Kidney (tissue), 14 donors: ENCODE results near the gene KIAA1671. TPM values are rescaled to one million over a fixed set of nuclear protein-coding genes. Genes with fewer than 3 reads are reported as not detected.

Experiments used
- DNase-seq, 5 donors: peaks; one replicate each; pipeline ENCODE4 v3.0.0-alpha.2; 2013 to 2020
- FAIRE-seq: peaks from 2 replicates; lab custom pipeline; 2012; peaks lifted over from hg19 to GRCh38; lab: Jason Lieb, UNC
- H3K27ac ChIP-seq, 2 donors: one replicate each; pipeline ENCODE4 v1.7.0; 2013; ENCODE audit warnings: low read depth in 2 of 2, low read length in 2 of 2, inconsistent platforms in 1 of 2
- H3K27me3 ChIP-seq: one replicate; pipeline ENCODE4 v1.7.1; 2013; ENCODE audit warnings: low read length, inconsistent platforms; ENCODE audit not compliant: control insufficient read depth, insufficient read depth
- H3K36me3 ChIP-seq, 3 donors: one replicate each; pipeline versions ENCODE4 v1.7.0 to v1.7.1; 2013; ENCODE audit warnings: low read length in 3 of 3, control low read depth in 1 of 3, inconsistent platforms in 1 of 3; ENCODE audit not compliant: insufficient read depth in 3 of 3, control insufficient read depth in 2 of 3
- H3K4me1 ChIP-seq, 3 donors: one replicate each; pipeline versions ENCODE4 v1.7.0 to v1.7.1; 2013; ENCODE audit warnings: low read length in 3 of 3, inconsistent platforms in 1 of 3, low read depth in 1 of 3; ENCODE audit not compliant: control insufficient read depth in 2 of 3, insufficient read depth in 2 of 3
- H3K4me3 ChIP-seq, 3 donors: one replicate each; pipeline versions ENCODE4 v1.7.0 to v1.8.1; 2013; ENCODE audit warnings: low read length in 3 of 3, control low read depth in 1 of 3, inconsistent platforms in 1 of 3
- H3K9ac ChIP-seq, 3 donors: one replicate each; pipeline versions ENCODE4 v1.7.0 to v1.7.1; 2013; ENCODE audit warnings: low read length in 3 of 3, control low read depth in 1 of 3, inconsistent platforms in 1 of 3
- H3K9me3 ChIP-seq, 3 donors: one replicate each; pipeline versions ENCODE4 v1.7.0 to v1.7.1; 2013; ENCODE audit warnings: low read length in 3 of 3, control low read depth in 1 of 3, inconsistent platforms in 1 of 3; ENCODE audit not compliant: control insufficient read depth in 2 of 3, insufficient read depth in 1 of 3
- intact Hi-C: fragments of 100-400 bp; cut with DNase I; formaldehyde crosslinking; loops from one replicate; pipeline ENCODE4 v1.11.1; 2022
- polyA plus RNA-seq: library from polyadenylated mRNA; stranded (reverse); fragments of 350-450 nt; fragmentation: Illumina TruSeq; extraction: RNeasy Lipid Tissue Mini Kit (QIAGEN cat#74804); gene quantifications from one replicate; pipeline ENCODE4 v1.2.3, GENCODE V29; 2014; ENCODE audit warnings: low read depth, low replicate concordance; ENCODE audit not compliant: insufficient read depth
- total RNA-seq: library from RNA; stranded (reverse); fragmentation: NEBNext Ultra II Directional; extraction: Animal tissue kit (Norgen Biotek cat#: 25700); gene quantifications from one replicate; pipeline ENCODE4 v1.2.1, GENCODE V29; 2021
- TF ChIP-seq, protein P1 (sequence below): IDR thresholded peaks from 3 replicates; pipeline ENCODE4 v1.5.1; 2012; ENCODE audit warnings: mild to moderate bottlenecking, moderate library complexity, borderline replicate concordance; ENCODE audit not compliant: insufficient read depth; ENCODE audit errors: extremely low read depth
- donor health status: control.
- donor health status: control.
- donor health status: control.
- donor health status: control.
- donor health status: control.
- donor health status: DM: yes; HTN: yes; CAD: no.
- donor health status: Normal renal cell carcinoma (clear cell type).

The KIAA1671 gene
- total and polyA plus RNA-seq, 2 donors from 2014 or later: 7.3 to 65.2 TPM

- no peak overlapping the region for H3K9ac ChIP-seq
- TF ChIP-seq, protein P1, sequence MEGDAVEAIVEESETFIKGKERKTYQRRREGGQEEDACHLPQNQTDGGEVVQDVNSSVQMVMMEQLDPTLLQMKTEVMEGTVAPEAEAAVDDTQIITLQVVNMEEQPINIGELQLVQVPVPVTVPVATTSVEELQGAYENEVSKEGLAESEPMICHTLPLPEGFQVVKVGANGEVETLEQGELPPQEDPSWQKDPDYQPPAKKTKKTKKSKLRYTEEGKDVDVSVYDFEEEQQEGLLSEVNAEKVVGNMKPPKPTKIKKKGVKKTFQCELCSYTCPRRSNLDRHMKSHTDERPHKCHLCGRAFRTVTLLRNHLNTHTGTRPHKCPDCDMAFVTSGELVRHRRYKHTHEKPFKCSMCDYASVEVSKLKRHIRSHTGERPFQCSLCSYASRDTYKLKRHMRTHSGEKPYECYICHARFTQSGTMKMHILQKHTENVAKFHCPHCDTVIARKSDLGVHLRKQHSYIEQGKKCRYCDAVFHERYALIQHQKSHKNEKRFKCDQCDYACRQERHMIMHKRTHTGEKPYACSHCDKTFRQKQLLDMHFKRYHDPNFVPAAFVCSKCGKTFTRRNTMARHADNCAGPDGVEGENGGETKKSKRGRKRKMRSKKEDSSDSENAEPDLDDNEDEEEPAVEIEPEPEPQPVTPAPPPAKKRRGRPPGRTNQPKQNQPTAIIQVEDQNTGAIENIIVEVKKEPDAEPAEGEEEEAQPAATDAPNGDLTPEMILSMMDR: no peak
Observed at GRCh38 chr22:25000686-25001085, 48.2 kb downstream of the KIAA1671 start.

DNA sequence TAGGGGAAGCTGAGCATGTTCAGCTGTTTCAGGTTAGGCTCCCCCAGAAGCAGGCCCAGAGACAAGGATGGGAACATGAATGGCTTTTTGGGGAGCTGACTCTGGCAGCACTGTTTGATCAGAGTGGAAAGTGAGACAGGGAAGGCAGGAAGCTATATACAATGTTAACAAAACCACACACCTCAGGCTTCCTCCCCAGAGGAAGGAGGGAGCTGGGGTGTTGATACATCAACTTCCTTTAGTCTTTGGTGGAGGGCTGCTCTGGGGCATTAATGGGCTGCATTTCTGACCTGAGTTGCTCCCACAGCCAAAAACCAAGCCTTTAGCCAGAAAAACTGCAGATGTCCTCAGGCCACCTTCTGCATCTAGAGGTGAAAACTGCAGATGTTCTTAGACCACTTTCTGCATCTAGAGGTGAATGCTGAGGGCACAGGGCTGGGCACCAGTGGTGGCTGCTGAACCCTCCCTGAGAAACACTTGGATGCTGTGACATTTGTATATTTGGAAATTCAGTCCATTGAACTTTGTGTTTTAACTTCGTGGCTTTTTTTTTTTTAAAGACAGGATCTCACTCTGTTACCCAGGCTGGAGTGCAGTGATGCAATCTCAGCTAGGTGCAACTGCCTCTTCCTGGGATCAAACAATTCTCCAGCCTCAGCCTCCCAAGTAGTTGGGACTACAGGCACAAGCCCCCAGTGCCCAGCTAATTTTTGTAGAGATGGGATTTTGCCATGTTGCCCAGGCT, 49.9 kb downstream of the KIAA1671 start:
- intact Hi-C loops: no loop called here
- no peak for FAIRE-seq
- H3K9ac ChIP-seq: no peak overlapping the region
- no peak overlapping the region for H3K4me3 ChIP-seq
- H3K36me3 ChIP-seq: no peaks in the 10 kb centered on the region
- no peaks in the 10 kb centered on the region for H3K27me3 ChIP-seq
- H3K27ac ChIP-seq: no peak overlapping the region
- peaks cover 0 to 2% (median 0%) of the 10 kb centered on the region in 3 donors for H3K4me1 ChIP-seq
- DNase-seq: no peak
- TF ChIP-seq, protein P1: no peak
- no peaks in the 10 kb centered on the region for H3K9me3 ChIP-seq

More at GRCh38 chr22:25000686-25001085, 48.2 kb downstream of the KIAA1671 start:
- Histone ChIP-seq H3K4me1 (peaks cover 0 to 5% (median 0%) of the 10 kb centered on the region in 3 donors), H3K27me3 (no peaks in the 10 kb centered on the region), H3K4me3 (no peak overlapping the region), H3K9me3 (no peaks in the 10 kb centered on the region), H3K27ac (no peak overlapping the region), H3K36me3 (no peaks in the 10 kb centered on the region)
- intact Hi-C loops: no loop called here
- DNase-seq (no peak), FAIRE-seq (no peak)

DNA sequence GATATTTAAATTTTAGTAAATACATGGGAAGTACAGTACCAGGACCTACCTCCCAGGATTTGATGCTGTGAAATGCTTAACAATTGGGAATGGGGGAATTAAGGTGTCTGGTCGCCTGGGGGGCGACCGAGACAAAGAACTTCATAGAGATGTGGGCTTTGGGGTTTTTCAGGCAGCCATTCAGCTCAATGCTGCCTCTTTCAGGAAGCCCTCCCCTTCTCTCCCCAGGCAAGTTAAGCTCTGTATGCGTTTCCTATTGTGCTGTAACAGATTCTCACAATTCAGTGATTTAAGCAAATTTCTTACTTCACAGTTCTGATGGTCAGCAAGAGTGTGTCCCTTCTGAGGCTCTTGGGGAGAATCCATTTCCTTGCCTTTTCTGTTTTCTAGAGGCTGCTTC, 53.8 kb downstream of the KIAA1671 start:
- no peak overlapping the region for H3K27ac ChIP-seq
- DNase-seq (no peak), FAIRE-seq (no peak)
- H3K27me3 ChIP-seq: no peaks in the 10 kb centered on the region
- no peak overlapping the region for H3K9ac ChIP-seq
- TF ChIP-seq, protein P1: no peak
- no peak overlapping the region for H3K4me3 ChIP-seq
- H3K9me3 ChIP-seq: no peaks in the 10 kb centered on the region
- no peaks in the 10 kb centered on the region for H3K36me3 ChIP-seq
- intact Hi-C loops: no loop called here
- peaks cover 0 to 7% (median 0%) of the 10 kb centered on the region in 3 donors for H3K4me1 ChIP-seq
